Endodermal cell (in vitro differentiated cells): ENCODE data around the gene SPTLC1. TPM values are rescaled to one million over a fixed set of nuclear protein-coding genes. Genes with fewer than 3 reads are reported as not detected.

Source experiments
- DNase-seq: peaks from one replicate; pipeline ENCODE4 v3.0.0-alpha.2; 2017
- H3K27ac ChIP-seq: 2 replicates; pipeline ENCODE4 v1.5.1; 2013; ENCODE audit warnings: mild to moderate bottlenecking, low read depth, low read length, moderate library complexity
- H3K27me3 ChIP-seq: 2 replicates; pipeline ENCODE4 v1.6.1; 2013; ENCODE audit warnings: mild to moderate bottlenecking, low read length, moderate library complexity; ENCODE audit not compliant: insufficient read depth, control insufficient read depth, poor library complexity, severe bottlenecking
- H3K36me3 ChIP-seq: 2 replicates; pipeline ENCODE4 v1.7.0; 2013; ENCODE audit warnings: mild to moderate bottlenecking, low read length, moderate library complexity; ENCODE audit not compliant: control insufficient read depth, insufficient read depth
- H3K4me1 ChIP-seq: one replicate; pipeline ENCODE4 v1.7.0; 2013; ENCODE audit warnings: low read length; ENCODE audit not compliant: control insufficient read depth, insufficient read depth
- H3K4me3 ChIP-seq: 2 replicates; pipeline ENCODE4 v1.5.1; 2013; ENCODE audit warnings: mild to moderate bottlenecking, low read length, moderate library complexity
- H3K9ac ChIP-seq: 2 replicates; pipeline ENCODE4 v1.6.1; 2013; ENCODE audit warnings: mild to moderate bottlenecking, low read length, moderate library complexity; ENCODE audit not compliant: poor library complexity, severe bottlenecking; ENCODE audit errors: extremely low read depth
- H3K9me3 ChIP-seq: 2 replicates; pipeline ENCODE4 v1.6.1; 2013; ENCODE audit warnings: mild to moderate bottlenecking, low read length, moderate library complexity; ENCODE audit not compliant: control insufficient read depth
- H3K27ac Mint-ChIP-seq: 2 replicates; pipeline ENCODE4 v1.8.0; 2020; ENCODE audit warnings: mixed read lengths
- H3K27me3 Mint-ChIP-seq: 2 replicates; pipeline ENCODE4 v1.8.0; 2021; ENCODE audit warnings: mild to moderate bottlenecking, mixed read lengths; ENCODE audit not compliant: insufficient read depth
- H3K36me3 Mint-ChIP-seq: 2 replicates; pipeline ENCODE4 v1.8.0; 2020; ENCODE audit warnings: low read depth, mixed read lengths
- H3K4me1 Mint-ChIP-seq: 2 replicates; pipeline ENCODE4 v1.8.0; 2020; ENCODE audit warnings: mixed read lengths
- H3K4me3 Mint-ChIP-seq: 2 replicates; pipeline ENCODE4 v1.8.0; 2020; ENCODE audit warnings: mild to moderate bottlenecking, moderate library complexity, mixed read lengths
- H3K9me3 Mint-ChIP-seq: 2 replicates; pipeline ENCODE4 v1.8.0; 2020; ENCODE audit warnings: mild to moderate bottlenecking, mixed read lengths
- WGBS, 2 experiments: methylation state at CpG; one replicate each; pipeline versions ENCODE4 v1.1.5 to v1.1.7; 2013; ENCODE audit warnings: missing lambda C conversion rate in 2 of 2, mixed read lengths in 1 of 2; ENCODE audit not compliant: insufficient coverage in 1 of 2, insufficient read length in 1 of 2; 5-methylcytosine and 5-hydroxymethylcytosine counted together
- total RNA-seq, 2 donors: library from RNA; stranded (reverse); fragmentation: NEBNext Ultra II Directional in 1 of 2; extraction: Animal tissue kit (Norgen Biotek cat#: 25700) in 1 of 2; gene quantifications; 2 replicates in 1 of 2; 3 replicates in 1 of 2; pipeline ENCODE4 v1.2.1, GENCODE V29; 2021
- TF ChIP-seq, protein P1 (sequence below): fragments of 200-600 bp; sonication (generic); conservative IDR thresholded peaks from 2 replicates; pipeline ENCODE4 v1.5.0; 2021; ENCODE audit warnings: antibody characterized with exemption, mild to moderate bottlenecking

SPTLC1 gene
- total RNA-seq, 2 donors from 2014 or later = 68.3 to 75.6 TPM

GRCh38 chr9:91985692-91986091 is 129.5 kb downstream of the SPTLC1 start:
- TF ChIP-seq, protein P1, sequence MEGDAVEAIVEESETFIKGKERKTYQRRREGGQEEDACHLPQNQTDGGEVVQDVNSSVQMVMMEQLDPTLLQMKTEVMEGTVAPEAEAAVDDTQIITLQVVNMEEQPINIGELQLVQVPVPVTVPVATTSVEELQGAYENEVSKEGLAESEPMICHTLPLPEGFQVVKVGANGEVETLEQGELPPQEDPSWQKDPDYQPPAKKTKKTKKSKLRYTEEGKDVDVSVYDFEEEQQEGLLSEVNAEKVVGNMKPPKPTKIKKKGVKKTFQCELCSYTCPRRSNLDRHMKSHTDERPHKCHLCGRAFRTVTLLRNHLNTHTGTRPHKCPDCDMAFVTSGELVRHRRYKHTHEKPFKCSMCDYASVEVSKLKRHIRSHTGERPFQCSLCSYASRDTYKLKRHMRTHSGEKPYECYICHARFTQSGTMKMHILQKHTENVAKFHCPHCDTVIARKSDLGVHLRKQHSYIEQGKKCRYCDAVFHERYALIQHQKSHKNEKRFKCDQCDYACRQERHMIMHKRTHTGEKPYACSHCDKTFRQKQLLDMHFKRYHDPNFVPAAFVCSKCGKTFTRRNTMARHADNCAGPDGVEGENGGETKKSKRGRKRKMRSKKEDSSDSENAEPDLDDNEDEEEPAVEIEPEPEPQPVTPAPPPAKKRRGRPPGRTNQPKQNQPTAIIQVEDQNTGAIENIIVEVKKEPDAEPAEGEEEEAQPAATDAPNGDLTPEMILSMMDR = no peak
- H3K36me3 Mint-ChIP-seq = peaks cover 1% of the 10 kb centered on the region

More at GRCh38 chr9:91985692-91986091, 129.5 kb downstream of the SPTLC1 start:
- DNase-seq = no peak
- Mint-ChIP-seq H3K27me3 (peaks cover 59% of the 10 kb centered on the region), H3K27ac (no peak overlapping the region), H3K4me3 (no peak overlapping the region), H3K4me1 (no peaks in the 10 kb centered on the region), H3K9me3 (peaks cover 33% of the 10 kb centered on the region)
- Histone ChIP-seq H3K27ac (no peak overlapping the region), H3K4me3 (no peak overlapping the region), H3K9ac (no peak overlapping the region), H3K27me3 (no peaks in the 10 kb centered on the region), H3K4me1 (no peaks in the 10 kb centered on the region), H3K9me3 (peaks cover 16% of the 10 kb centered on the region), H3K36me3 (no peaks in the 10 kb centered on the region)
- WGBS, 2 experiments = 91 to 93% methylated on average over 2 of the region's 2 CpGs

Other genes with a start within 250 kb of the SPTLC1 start
- gene ROR2, start 165.2 kb downstream of the SPTLC1 start, total RNA-seq = 100 to 1,000 TPM; 104 to 160 TPM
- 100 to 1,000 TPM; 170 to 173 TPM for gene IARS1, start 178.3 kb upstream of the SPTLC1 start, total RNA-seq
- gene NOL8, start 209.9 kb upstream of the SPTLC1 start, total RNA-seq = 10 to 100 TPM; 30.0 to 31.7 TPM
- gene CENPP, start 210.5 kb upstream of the SPTLC1 start, total RNA-seq = 1 to 10 TPM; 8.2 to 9.2 TPM